HG03442 (cell line): Measurements from ENCODE around the gene ITM2C.

ENCODE experiments used
- ATAC-seq: cut with Tn5 transposase; IDR thresholded peaks from one replicate; pipeline ENCODE4 v1.9.1; 2021; ENCODE audit warnings: mild to moderate bottlenecking, moderate library complexity; ENCODE audit not compliant: unreplicated experiment

The ITM2C gene

GRCh38 chr2:230922951-230923717, 58.4 kb downstream of the ITM2C start:
- no peak for ATAC-seq

GRCh38 chr2:230924092-230924469, 59.3 kb downstream of the ITM2C start:
- ATAC-seq, result no peak

- peak; percentile 32 for ATAC-seq
Measured at GRCh38 chr2:230924470-230925341, 60.0 kb downstream of the ITM2C start, which contains the start of gene GPR55. Gene GPR55 (minus strand): TSS chr2:230925242. CDS start chr2:230910962, 14,280 bp downstream.

GRCh38 chr2:230925443-230925878, 60.7 kb downstream of the ITM2C start:
- peak; percentile 22 for ATAC-seq

DNA sequence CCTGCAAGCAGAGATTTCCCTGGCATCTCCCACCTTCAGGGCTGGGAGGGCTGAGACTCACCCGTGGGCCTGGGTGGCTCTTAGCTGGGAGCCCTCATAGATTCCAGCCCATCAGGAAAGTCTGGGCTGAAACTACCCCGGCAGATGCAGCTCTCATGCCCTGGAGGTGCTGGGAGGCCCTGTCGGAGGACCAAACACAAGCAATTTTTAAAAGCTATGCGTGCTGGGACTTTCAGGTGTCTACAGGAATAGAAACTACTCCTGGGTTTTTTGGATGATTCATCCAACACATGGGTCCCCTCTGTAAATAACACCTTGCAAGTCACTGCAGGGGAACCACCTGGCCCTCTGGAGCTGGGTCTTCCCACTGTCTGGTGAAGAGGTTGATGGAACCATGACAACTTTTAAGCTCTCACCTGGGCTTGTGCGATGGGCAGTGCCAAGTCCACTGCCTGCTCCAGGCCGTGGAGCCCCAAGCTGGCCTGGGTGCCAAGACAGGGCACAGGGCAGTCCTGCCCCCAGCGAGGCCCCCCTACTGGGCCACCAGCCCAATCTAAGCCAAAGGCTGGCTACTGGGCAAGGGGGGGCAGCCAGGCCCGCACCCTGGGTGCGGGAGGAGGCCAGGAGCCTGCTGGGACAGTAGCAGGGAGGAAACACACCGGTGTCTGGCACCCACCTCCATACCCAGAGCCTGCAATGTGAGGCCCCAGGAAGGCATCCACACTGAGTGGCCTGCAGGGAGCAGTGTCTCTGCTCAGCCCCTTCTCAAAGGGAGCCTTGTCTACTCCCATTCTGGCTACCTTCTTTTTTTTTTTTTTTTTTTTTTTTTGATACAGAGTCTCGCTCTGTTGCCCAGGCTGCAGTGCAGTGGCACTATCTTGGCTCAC, 61.4 kb downstream of the ITM2C start:
- peak; percentile 45 for ATAC-seq

DNA sequence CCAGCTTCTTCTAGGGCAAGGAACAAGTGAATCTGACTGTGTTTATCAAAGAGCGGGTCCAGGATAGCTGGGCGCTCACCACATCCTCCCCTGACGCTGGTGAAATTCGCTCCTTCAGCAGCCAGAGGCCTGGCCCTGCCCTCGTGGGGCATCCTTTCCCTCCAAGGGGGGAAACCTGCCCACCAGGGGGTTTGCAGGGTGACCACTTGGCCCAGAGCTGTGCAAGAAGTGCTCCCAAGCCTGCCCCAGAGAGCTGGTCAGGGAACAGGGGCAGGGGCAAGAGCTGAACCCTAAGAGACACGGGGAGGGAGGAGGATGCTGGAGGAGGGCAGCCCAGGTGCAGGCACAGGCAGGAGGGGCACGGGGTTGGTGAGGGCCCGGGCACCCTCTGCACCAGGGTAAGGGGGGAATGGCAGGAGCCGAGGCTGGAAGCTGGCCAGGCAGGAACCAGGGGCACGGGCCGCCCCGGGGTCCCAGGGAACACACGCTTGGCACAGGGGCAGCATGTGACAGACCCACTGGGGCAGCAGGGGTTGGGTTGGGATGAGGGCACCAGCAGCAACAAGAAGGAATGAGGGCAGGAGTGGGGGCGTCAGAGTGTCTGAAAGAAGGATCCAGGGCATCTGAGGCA, 63.1 kb downstream of the ITM2C start:
- no peak for ATAC-seq
